ENCODE results near the gene SP6.
A peak's percentile ranks its signal among the peaks of the same experiment; 100 is the strongest.

SP6 gene

DNA sequence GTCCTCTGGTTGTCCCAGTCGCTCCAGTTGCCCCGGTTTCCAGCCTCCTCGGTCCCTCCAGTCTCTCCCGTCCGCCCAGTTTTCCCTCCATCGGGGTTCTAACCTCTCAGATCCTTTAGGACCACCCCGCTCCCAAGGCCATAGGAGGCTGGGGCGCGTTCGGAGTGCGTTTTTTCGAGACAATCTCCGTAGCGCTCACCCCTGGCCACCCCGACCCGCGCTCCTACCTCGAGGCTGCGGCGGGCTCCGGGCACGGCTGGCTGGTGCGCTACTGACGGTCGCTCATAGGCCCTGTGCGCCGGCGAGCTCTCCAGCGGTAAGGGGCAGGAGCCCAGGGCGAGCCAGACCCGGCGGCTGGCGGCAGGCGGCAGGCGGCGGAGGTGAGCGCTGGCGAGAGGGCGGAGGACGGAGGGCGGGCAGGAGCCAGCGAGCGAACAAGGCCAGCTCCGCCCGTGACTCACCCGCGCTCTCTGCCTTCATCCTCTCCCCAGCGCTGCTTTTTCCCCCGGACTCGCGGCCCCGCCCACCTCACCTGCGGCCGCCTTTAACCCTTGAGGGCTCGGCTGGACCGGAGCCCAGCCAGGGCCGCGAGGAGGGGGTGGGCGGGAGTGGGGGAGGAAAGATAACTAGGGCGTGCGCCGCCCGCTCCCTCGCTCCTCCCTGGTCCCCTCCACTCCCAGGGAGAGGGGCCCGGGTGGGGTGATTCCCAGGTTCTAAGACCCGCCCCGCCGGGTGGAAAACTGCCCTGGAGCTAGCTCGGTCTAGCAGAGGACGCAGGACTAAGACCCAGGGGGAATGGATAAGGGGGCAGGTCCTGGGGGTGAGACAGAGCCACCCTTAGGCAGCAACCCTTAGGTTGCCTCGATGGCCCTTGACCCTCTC lies at the start of gene SP6:
Gene SP6, minus strand, starts transcription at position 472 of the 882 bp plus-strand sequence. CDS start 2,734 bp downstream, outside the sequence.
- DNase-seq (ENCODE audit: low spot score) = peak; percentile 86

DNA sequence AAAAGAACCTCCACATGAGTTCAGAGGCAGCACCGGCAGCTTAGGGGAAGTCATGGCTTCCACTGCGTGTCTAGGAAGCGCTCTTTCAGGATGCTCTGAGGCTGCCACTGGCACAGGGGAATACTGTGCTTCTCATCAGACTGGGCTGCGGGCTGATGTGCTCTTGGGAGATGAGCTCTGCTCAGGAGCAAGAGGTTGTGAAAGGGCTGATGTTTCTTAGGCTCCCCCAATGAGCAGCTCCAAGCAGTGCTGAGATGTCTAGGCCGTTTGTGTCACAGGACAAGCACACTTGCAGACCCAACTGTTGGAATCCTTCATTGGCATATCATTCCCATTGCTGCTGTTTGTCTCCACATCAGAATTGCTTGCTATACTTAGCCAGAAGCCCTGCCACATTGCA lies 48.7 kb upstream of the SP6 start:
- DNase-seq (ENCODE audit: low spot score) = no peak

DNA sequence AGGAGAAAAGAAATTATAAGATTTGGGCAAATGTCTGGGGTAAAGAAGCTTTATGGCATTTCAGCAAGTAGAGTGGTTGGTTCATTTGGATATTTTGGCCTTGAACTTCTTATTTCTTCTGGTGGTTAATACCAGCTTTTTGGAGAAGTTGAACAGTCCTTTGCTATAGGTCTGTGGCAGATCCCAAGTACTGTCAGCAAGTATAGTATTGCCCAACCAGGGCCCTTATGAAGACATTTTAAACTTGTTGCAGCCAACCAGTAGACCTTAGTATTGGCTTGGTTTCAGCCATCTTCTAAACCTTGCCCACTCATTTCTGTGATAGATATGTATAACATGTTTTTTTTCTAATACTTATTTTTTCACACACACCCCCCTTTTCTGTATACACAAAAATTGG lies 47.3 kb upstream of the SP6 start:
- DNase-seq (ENCODE audit: low spot score) = no peak

DNA sequence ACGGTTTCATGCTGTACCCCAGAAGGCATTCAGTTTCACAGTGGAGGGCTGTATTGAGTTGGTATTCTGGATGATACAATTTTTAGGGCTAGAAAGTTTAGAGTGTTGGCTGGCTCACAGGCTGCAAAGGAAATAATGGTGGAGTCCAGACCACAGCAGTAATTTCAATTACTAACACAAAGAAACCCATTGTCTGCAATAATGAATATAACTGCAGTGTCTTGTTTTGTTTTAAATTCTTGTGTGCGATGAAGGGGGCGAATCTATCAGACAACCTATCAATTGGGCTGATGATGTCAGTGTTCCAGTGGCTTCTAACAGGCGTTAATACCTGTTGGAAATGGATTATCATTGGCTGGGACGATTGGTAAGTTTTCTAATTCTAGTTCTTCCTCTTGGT lies 46.6 kb upstream of the SP6 start:
- no peak for DNase-seq (ENCODE audit: low spot score)

DNA sequence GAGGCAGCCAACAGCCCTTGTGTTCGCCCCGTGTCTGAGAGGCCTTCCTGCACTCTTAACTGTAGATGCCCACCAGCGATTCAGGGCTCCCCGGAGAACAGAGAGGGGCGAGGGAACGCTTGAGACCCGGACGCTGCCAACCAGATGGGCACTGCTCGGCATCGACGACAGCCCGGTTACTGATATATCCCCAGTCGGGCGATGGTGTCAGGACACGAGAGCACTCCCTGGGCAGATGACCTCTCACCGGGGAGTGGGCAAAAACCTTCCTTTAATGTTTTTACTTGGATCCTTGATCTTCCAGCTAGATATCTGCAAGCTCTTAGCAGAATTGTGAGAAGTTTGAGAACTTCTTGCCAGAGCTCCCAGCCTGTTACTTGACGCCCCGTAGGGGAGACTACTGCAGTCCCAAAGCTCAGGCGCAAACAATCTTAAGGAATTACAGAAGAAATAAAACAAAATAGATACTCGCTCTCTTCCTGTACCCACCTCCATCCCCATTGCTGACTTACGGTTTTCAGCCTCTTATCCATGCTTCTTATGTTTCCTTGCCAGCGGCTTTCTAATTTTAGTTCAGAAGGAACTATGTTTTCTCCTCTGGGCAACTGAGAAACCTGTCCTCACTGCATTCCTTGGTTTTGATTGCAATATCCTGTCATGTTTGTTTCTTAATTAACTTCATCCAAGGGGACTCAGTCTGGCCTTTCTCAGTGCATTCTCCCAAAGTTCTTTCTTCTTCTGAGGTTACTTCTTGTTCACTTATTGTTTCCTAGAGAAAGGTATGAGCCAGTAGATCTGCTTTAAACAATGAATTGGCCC lies 45.9 kb upstream of the SP6 start:
- DNase-seq (ENCODE audit: low spot score) = no peak

DNA sequence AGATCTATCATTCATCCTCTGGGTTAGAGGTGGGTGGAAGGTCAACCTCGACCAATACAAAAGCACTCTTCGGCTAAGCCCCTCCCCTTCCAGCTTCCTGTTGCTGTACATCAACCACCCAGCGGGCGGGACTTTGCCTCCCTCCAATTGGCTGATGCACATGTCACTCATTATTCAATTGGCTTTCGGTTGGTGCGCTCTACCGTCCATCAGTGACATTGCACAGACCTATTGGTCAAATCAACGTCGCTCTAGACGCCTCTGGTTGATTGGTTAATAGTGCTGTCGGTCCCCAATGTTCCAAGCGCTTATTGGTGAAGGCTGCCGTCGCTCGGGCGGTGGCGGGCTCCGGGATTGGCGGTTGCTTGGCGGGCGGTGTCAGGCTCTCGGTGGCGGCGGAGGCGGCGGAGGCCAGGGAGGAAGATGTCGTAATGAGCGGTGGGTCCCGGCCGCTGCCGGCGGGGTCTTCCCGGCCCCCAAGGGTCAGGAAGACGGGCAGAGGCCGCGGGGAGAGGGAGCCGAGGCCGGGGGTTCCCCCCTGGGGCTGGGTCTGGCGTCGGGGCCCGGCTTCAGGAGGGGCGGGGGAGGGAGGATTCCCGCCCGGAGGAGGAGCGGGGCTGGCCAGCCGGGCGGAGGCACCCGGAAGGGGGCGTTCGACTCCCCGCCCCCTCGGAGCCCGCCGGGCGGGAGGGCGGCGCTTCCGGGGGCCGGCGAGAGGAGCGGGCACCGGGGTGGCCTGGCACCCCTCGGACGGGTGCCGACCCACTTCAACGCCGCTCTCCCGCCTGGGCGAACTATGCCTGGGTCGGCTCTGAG lies 45.1 kb upstream of the SP6 start, which contains the start of gene SP2:
Gene SP2, plus strand, starts transcription at position 381 of the 816 bp plus-strand sequence. Its CDS starts 51 bp downstream, at position 432.
- DNase-seq (ENCODE audit: low spot score) = peak; percentile 99

DNA sequence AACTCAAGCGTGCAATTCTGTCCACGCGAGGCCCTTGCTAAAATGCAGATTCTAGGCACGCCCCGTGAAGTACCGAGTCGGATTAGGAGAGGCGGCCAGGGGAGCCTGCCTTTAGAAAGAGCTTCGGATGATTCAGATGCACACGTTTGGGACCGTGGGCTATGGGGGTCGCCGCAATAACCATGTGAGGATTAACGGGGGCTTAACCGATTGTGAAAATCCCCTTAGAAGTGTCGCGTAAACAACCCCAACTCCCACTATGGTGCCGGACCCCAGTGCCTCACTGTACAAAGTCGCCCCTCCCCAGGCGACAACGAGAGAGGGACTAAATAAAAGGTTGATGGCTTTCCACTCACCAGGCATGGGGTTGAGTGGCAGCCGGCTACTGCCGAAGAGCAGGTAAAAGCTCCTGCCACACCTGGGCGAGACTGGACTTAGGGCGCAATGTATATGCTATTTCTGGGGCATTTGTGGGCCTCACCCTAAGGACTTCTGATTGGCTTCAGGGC lies 44.4 kb upstream of the SP6 start:
- no peak for DNase-seq (ENCODE audit: low spot score)

DNA sequence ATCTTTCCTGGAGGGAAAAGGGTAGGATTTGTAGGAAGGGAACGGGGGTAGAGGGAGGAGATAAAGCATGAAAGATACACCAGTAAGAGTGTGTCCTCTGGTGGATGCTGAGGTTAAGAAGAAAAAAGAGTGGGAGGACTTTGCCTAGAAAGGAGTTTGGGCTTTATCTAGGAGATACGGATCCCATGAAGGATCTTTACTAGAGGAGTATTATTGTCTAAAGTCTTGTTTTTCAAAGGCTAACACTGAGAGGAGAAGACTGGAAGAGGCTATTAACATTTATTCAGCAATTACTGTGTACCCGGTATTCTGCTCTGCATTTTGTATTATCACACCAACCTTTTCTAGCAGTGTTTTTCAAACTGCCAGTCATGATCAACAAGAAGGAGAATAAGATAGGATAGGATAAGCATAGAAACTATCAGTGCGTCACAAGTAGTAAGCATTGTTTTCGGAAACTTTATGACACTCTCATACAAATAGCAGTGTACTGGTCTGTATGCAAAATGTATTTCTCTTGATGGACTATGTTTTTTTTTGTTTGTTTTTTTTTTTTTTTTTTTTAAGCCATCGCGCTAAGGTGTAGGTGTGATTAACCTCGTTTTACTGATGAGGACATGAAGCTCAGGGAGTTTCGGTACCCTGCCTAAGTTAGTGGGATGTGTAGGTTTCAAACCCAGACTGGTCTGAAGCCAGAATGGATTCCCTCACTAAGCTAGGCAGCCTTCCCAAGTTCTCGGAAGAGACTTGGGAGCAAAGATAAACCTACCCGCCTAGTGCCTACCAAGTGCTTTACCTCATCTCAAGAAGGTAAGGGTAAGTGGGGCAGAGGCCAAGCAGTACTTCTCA lies 43.8 kb upstream of the SP6 start:
- DNase-seq (ENCODE audit: low spot score) = no peak

DNA sequence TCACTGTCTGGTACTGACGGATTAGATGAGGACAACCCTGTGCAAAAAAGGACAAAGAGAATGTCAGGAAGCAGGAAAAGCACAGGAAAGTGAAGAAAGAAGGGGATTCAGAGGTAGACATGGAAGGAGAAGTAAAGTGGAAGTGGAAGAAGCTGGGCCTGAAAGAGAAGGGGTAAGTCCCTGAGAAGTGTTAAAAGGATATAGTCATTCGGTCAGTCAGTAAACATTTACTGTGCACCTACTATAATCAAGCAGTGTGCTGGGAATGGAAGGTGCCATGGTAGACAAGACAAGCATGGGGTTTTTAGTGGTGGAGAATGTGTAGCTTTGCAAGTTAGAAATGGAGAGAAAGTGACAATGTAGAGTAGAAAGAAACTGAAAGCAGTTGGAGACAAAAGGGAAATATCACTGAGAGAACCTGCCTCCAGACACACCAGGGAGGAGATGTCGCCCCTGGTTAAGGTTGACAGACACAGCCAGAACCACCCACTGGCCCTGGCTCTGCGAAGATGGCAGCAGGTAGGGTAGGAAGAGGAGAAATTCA lies 40.7 kb upstream of the SP6 start:
- no peak for DNase-seq (ENCODE audit: low spot score)

DNA sequence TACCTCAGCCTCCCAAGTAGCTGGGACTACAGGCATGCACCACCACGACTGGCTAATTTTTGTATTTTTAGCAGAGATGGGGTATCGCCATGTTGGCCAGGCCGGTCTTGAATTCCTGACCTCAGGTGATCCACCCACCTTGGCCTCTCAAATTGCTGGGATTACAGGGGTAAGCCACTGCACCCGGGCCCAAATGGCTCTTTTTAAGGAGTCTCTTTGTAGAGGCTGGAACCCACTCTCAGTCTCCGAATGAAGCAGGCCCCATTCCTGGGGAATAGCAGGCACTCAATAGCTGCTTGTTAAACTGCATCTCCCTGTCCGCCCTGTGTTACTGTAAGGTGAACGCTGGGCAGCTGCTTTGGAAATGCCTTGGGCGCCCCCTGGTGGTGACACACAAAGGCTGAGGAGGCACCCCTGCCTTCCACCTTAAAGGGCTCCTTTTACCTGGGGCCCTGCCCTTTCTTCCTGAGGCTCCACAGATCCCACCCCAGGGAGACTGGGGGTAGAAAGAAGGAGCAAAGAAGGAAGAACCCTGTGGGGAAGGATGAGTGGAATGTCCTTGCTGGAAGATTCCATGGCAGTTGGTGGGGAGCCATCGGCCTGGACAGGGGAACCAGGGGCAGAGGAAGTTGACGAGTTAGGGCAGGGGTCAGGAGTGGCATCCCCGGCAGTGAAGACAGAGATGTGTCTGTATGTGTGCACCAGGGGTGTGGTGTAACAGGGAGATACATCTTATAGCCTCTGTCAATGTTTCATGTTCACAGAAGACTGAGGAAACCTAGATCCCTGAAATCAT lies 39.0 kb upstream of the SP6 start:
- DNase-seq (ENCODE audit: low spot score) = peak; percentile 76

DNA sequence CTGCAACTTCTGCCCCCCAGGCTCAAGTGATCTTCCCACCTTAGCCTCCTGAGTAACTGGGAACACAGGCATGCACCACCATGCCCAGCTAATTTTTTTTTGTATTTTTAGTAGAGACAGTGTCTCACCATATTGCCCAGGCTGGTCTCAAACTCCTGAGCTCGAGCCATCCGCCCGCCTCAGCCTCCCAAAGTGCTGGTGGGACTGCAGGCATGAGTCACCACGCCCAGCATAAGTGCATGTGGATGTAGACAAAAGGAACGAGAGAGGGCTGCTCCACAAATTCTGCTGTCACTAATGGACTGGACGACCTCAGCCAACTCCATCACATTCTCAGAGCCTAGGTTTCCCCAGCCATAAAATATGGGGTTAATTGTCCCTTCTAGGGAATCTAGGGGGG lies 37.3 kb upstream of the SP6 start:
- DNase-seq (ENCODE audit: low spot score) = no peak

DNA sequence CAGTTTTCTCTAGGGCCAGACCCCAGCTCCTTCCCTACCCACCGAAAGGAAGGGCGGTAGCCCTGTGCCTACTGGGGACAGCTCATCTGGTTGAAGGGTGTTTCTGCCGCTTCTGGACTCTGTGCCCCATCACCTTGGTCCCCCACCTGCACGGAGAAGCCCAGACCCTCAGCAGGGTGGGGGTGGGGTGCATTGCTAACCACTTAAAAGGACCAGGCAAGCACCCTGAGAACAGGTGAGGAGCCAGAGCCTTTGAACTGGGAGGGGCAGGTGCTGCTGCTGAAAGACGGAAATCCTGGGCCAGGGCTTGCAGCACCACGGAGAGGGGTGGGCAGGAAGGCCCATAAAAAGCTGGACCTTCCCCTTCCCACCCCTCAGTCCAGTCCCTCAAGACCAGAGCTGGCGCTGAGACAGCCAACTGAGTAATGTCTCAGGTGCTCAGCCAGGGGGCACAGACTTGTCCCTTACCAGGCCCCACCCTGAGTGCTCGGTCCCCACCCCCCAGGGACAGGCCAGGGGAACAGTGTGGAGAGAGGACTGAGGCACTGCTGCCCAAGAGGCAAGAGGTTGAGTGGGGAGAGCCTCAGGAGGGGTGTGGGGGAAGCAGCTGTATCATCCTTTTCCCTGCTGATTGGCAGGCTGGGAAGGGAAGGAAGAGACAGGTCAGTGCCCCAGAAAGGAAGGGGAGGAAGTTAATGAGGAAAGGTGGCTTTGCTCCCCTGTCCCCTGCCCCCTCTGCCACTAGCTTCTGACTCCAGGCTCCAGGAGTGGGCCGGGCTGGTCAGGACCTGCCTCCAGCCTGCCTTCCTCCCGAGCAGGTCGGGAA lies 34.2 kb upstream of the SP6 start:
- no peak for DNase-seq (ENCODE audit: low spot score)

DNA sequence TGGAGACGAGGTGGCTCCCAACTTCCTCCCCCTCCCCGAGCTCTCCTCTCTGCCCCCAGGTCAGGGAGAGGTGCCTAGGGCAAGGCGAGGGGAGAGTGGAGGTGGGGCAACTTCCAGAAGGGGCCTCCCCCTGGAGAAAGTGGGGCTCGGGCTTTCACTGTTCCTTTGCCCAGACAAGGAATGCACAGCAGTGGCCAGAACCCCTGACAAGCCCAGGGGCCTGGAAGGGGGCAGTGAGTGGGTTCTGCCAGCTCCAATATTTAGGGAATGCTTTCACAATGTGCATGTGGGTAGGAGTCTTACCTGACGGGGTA lies 33.4 kb upstream of the SP6 start:
- no peak for DNase-seq (ENCODE audit: low spot score)

DNA sequence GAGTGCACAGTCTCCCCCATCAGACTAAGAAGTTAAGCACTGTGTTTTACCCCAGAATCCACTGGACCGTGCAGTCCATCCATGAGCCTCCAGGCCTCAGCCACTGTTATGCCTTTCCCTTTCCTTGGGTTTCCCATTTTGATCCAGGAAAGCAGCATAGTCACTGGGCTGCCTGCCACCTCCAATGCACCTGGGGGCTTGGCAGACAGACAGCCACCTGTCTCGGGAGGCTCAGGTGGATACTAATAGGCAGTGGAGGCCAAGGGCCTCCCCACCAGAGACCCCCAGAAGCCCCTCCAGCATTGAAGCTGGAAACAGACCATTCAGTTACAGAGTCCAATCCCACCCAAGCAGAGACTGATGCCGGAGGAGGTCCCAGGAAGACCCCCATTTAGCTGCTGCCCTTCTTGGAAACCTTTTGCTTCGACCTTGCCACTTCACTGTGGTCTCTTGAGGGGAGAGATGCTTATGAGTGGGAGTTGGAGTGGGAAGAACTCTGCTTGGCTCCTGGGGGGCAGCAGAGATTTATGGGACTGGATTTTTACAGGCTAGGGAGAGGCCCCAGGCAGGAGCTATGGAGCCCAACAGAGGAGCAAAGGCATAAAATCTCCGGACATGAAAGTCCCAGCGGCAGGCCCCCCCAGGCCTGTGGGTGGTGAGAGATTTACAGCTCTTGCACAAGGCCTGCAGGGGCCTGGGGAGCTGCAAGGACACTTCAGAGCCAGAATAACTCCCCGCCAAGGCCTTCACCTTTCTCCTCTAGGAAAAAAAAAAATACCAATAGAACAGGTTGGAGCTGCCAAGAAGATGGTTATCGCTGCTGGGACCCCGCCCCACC lies 32.8 kb upstream of the SP6 start:
- no peak for DNase-seq (ENCODE audit: low spot score)

DNA sequence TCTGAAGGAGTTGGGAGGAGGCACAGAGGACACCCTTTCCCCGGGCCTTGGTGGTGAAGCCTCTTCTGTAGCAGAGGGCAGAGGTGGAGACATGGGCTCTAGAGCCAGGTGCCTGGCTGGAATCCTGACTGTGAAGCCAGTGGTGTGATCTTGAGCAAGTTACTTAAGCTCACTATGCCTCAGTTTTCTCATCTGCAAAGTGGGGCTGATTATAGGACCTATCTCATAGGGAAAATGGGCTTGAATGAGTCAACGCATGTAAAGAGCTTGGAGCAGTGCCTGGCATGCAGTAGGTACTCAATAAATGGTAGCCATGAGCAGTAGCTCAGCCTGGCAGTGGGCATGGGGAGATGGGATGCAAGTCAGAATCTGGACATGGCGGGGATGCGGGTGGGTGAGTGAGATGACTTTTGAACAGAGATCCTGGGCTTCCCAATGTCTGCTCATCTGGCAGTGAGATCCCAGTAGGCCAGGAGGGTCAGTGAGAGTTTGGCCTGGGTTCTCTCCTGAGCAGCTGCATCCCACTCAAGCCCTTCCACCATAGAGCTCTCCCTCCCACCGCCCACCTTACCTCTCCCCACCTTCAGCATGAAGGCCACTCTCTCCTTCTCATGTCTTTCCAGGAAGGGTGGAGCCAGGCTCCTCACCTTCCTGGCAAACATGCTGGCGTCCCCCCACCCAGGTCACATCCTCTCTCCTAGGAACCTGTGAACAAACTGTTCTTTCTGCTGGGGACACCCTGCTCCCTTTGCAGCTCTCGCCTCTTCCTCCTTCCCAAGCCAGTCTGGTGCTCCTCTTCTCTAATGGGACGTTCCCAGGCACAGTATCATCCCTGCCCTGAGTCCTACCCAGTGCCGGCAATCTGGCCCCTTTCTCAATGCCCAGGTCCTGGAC lies 32.0 kb upstream of the SP6 start:
- DNase-seq (ENCODE audit: low spot score) = no peak

DNA sequence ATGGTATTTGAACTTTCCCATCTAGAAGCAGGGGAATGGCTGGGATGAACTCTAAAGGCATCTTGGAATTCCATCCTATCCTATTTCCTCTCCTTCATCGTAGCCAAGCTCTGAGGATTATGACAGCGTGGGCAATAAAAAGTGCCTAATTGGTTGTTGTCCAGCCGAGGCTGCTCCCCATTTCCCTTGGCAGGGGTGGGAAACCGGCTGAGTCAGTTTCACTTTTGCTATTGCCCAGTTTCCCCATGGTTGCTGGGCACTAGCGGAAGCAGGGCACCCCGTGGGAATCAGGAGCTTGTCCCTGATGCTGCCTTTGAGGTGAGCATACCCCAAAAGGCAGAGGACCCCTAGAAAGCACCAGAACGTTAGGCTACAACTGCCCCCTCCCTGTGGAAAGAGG lies 31.3 kb upstream of the SP6 start:
- DNase-seq (ENCODE audit: low spot score) = no peak

DNA sequence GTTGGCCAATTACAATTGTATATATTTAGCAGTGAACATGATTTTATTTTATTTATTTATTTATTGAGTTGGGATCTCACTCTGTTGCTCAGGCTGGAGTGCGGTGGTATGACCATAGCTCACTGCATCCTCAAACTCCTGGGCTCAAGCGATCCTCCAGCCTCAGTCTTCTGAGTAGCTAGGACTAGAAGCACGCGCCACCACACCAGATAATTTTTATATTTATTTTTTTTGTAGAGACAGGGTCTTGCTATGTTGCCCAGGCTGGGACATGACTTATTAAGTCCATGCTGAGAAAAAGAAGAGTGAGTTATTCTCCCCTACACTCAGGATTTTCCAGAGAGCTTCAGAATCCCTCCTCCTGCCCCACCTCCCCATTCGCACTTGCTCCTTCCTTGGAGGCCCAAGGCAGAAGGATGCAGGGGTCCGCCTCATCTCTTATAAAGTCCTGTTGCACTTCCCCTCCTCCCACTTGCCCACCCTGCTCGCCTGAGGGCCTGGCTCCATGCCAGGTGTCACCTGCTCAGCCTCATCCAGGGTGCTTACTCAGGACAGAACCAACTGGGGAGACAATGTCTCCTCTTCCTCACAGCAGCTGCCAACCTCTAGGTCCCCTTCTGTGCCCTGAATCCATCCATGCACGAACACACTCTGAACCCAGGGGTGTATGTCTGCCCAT lies 29.0 kb upstream of the SP6 start:
- DNase-seq (ENCODE audit: low spot score) = no peak
